GM12873 (cell line): Measurements from ENCODE around the gene RCN1.

Experiments used
- TF ChIP-seq, protein P1 (sequence below): IDR thresholded peaks from 2 replicates; pipeline ENCODE4 v1.5.1; 2012; ENCODE audit warnings: low read depth, mild to moderate bottlenecking, moderate library complexity, low read length, control low read depth; ENCODE audit not compliant: insufficient read depth; ENCODE audit errors: missing control alignments

Gene RCN1

DNA sequence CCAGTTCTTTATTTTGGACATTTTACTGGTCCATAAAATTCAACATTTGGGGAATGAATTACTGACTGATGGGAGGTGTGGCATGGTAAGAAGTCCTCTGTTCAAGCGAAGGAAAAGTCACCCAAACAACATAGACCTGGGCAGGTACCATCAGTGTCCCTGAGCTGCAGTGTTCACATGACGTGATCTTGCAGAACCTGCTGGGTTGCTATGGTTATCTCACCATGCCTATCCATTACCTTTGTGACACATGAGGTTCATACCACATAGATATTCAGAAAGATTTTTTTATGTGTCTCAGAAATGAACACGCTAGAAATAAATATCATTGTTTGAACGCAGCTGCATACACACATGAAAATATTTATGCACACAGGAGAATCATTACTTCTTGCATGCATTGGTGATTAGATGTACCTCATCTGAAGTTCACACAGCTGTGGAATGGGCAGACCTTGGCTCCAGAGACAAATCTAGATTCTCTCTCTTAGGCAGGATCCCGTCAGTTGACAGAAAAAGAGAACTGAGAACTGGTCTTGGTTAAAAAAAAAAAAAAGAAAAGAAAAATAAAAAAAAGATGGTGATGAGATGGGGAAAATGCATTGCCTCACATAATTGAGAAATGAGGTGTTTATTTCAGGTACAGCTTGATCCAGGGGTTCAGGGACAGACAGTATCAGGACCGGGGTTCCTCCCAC is 21.4 kb upstream of the RCN1 start:
- TF ChIP-seq, protein P1, sequence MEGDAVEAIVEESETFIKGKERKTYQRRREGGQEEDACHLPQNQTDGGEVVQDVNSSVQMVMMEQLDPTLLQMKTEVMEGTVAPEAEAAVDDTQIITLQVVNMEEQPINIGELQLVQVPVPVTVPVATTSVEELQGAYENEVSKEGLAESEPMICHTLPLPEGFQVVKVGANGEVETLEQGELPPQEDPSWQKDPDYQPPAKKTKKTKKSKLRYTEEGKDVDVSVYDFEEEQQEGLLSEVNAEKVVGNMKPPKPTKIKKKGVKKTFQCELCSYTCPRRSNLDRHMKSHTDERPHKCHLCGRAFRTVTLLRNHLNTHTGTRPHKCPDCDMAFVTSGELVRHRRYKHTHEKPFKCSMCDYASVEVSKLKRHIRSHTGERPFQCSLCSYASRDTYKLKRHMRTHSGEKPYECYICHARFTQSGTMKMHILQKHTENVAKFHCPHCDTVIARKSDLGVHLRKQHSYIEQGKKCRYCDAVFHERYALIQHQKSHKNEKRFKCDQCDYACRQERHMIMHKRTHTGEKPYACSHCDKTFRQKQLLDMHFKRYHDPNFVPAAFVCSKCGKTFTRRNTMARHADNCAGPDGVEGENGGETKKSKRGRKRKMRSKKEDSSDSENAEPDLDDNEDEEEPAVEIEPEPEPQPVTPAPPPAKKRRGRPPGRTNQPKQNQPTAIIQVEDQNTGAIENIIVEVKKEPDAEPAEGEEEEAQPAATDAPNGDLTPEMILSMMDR, result no peak

DNA sequence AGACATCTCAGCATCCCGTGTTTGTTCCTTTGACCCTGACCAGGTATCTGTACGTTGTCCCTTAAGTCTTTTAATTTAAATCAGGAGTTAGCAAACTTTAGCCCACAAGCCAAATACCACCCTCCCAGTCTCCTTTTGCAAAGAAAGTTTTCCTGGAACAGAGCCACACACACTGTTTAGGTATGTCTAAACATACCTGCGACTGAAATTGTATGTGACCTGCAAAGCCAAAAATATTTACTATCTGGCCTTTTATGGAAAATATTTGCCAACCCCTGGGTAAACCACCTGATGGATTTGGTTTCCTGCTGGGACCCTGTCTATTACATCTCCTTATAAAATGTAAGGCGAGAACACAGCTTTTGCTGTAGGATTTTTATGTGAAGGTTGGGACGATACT is 20.2 kb upstream of the RCN1 start:
- TF ChIP-seq, protein P1, result no peak

DNA sequence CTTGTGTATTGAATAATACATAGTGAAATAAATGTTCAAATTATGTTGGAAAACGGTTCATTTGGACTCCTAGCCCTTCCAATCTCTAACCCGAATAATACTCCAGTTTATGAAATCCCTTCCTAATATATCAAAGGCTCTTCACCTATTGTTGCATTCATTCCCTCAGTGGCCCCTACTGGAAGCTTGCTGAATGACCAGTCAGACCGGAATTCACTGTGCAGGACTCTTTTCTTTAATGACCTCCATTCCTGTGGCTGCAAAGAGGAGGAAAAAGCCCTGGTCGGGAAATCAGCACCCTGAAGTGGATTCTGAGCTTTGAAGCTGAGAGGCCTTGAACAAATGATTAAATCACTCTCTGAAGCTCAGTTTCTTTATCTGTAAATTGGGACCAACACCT is 19.1 kb upstream of the RCN1 start:
- TF ChIP-seq, protein P1, result no peak

DNA sequence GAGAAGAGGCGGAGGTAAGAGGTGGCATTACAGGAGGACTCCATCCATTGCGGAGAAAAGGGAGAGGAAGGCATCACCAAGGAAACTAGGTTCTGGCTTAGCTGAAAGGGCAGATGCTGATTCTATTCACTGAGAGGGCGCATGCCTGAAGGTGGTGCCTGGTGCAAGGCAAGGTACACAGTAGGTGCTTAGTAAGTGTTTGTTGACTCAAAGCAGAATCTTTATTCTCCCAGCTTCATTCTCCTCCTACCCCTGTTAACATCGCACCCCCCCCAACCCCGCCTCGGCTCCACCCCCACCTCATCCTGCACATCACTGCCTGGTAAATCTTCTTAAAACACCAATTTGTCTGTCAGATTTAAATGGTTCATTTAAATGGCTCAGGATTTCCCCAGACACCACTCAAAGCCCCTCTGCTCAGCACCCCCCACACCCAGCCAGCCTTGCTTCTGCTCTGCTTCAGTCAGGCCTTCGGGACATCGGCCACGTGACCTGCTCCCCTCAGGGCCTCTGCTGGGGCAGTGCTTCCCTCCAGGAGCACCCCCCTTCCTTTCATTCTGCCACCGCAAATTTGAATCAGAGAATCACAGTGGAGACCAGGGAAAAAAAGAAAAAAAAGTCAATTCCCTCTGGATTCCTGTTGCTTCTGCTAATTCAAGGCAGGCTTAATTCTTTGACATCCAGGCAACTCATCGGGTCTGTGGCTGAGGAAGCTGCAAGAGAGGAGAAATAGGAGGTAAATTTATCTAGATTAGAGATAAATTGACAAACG is 17.8 kb upstream of the RCN1 start:
- TF ChIP-seq, protein P1, result no peak

DNA sequence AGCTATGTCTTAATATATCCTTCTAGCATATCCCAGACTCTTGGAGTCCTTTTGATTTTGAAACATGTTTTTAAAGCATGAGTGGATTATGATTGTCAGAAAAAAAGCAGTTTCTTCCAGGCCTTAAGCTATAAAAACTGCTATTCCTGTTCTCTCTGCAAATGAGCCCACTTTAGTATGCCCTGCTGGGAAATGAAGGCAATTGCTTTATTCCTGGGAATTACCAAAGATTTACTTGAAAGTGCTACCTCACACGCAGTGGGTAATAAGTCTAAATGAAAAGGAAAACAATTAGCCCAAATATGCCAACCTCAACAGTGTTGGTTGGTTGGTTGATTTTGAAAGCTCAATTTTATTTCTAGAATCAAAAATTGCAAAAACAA is 17.2 kb upstream of the RCN1 start:
- TF ChIP-seq, protein P1, result no peak

DNA sequence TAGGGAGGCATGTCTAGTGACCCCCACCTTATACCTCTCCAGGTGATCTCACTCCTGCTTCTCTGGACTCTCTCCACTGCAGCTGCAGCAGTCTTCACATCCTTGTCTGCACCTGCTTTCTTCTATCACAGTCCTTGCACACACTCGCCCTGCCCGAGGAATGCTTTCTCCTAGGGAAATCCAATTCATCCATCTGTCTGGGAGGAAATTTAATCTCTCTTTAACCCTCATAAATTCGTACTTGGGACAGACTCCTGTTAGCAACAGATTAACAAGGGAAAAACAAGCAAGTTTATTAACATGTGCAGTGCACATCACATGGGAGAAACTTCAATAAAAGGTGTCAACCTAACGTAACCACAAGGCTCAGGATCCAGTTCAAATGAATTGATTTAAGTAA is 11.3 kb upstream of the RCN1 start:
- TF ChIP-seq, protein P1, result no peak

DNA sequence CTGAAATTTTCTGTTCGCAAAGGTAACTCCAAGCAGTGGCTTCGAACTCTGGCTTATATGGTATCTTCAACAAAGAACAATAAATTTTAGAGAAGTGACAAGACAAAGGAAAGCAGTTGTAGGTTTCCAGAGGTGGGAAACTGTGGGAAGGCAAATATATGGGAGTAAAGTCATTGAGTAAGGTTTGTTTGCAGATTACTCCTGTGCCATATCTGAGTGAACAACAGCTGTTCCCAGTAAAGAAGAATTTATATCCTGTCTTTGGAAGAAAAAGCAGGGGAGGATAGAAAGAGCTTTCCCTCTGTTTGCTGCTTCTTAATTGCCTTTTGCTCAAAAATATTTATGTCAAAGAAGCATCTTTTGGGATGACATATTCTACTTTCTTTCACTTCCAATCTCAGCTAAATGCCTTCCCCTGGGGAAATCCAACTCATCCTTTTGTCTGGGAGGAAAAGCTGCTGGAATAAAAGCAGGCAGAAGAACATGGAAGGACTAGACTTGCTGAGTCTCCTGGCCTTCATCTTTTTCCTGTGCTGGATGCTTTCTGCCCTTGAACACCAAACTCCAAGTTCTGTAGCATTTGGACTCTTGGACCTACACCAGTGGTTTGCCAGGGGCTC is 10.4 kb upstream of the RCN1 start:
- TF ChIP-seq, protein P1, result no peak
